HG03045 (cell line): ENCODE results near the gene NSMCE3.
A peak's percentile ranks its signal among the peaks of the same experiment; 100 is the strongest.
"Not testable (repeated sequence)": the region's sequence is repeated elsewhere in the genome, so short reads cannot be mapped to it uniquely, and the experiment has no call there.

Experiments
- ATAC-seq: cut with Tn5 transposase; IDR thresholded peaks from one replicate; pipeline ENCODE4 v1.9.1; 2021; ENCODE audit warnings: mild to moderate bottlenecking, moderate library complexity; ENCODE audit not compliant: unreplicated experiment

Gene NSMCE3

DNA sequence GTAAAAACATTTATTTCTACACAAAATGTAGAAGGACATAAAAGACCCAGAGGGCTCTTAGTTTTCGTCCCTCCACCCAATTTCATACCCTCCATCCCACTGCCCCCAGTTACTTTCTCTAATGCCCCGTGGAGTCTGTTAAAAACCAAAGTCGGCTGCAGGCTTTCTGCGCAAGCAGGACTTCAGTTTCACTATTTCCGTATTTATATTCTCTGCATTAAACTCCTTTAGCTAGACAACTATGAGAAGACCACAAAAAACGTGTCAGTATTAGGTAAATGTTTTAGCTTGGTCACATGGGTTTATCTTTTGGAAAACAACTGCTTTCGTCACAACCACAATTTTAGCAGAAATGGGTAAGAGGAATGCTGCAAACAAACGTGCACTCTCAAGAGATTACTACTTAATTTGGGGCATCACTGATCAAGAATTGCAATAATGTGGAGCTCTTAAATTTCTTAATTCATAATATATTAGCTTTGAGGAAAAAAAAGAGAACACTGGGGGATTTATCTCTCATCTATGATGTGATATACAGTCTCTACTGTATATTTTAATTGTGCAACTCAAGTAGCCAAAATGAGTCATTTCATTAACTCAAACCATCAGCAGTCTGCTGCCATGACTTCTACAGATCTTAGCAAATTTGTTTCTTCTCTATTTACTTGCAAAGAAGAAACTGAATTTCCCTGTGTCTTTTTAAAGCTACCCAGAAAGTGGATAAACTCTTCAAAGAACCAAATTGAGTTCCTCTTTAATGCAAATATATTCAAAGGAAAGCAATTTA, 740 bp upstream of the NSMCE3 start:
- ATAC-seq: peak; percentile 24

DNA sequence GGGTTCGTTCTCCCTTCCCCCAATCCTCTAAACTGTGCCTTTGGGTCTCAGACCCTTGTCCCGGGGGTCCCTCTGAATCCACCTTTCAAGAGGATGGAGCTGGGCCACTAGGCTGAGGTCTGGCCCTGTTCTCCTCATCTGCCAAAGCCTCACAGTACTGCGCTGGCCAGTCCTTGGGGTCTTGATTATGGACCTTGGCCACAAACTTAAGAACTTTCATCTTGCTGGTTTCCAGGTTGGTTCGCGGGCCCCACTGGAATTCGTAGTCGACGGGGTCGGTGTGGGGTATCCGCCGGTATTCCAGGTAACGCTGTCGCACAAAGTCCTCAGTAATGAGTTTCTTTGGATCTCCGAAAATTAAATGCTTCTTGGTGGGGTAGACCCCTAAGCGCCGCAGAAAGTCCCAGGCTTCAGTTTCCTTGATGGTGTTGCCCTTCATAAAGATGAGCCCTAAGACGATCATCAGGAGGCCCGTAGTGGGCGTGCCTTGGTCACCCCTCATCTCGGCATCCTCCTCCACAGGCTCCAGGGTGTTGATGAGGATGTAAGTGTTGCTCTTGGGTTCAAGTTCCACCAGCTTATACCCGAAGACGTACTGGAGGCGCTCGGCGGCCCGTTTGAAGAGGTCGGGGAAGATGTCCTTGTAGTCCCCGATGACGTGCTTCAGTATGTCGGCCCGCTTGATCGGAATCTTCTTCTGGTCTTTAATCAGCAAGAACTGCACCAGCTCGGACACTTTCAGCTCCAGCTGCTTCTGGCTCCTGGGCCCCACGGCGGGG, 727 bp downstream of the NSMCE3 start:
- ATAC-seq: peak; percentile 31

DNA sequence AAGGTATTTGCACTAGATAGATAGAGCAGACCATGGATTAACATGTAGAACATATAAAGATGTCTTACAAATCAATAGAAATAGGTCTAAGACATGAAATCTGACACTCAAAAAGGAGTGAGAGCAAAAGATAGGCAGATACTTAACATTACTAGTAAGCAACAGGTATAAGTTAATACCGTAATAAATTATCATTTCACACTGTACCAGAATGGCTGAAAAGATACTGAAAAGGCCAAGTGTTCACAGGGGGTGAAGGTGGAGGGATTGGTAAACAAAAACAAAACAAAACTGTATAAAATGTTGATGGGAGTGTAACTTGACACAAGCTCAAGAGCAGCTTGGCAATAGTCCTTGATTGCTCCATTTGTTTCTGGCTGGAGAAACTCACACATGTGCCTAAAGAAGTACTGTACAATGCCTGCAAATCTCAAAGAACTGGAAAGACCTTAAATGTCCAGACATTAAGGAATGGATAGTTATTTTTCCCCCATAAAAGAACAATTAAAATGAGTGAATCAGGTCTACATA, 3.5 kb downstream of the NSMCE3 start:
- ATAC-seq: no peak

DNA sequence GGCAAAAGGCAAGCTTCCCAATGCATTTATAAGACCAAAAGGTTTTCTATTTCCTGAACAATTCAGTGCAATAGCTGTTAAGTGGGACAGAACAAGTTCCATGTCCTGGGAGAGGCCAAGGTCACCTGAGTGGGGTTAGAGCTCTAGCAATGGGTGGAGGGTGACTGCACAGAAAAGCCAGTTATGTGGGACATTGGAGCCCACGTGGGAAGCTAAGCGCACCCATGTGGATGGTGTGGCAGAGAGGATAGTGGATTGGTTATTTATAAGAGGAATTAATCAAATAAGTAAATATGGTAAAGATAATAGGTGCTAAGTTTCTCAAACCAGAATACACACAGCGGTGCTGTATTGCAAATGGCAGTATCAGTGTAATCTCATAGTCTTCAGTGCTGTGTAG, 6.3 kb downstream of the NSMCE3 start:
- ATAC-seq: no peak

DNA sequence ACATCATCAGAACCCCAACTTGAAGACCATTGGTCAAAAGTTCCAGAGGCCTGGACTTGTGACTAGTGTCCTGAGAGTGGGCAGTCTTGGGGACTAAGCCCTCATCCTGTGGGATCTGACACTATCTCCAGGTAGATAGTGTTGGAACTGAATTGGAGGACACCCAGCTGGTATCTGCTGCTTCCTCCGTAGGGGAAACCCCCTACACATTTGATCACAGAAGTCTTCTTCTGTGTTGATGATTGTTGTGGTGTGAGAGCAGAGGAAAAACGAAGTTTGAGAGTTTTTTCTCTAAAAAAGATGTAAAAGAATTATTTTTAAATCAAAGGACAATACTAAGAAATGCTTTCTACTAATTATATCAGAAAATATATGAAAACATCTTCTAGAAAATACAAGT, 6.9 kb downstream of the NSMCE3 start:
- ATAC-seq: no peak

DNA sequence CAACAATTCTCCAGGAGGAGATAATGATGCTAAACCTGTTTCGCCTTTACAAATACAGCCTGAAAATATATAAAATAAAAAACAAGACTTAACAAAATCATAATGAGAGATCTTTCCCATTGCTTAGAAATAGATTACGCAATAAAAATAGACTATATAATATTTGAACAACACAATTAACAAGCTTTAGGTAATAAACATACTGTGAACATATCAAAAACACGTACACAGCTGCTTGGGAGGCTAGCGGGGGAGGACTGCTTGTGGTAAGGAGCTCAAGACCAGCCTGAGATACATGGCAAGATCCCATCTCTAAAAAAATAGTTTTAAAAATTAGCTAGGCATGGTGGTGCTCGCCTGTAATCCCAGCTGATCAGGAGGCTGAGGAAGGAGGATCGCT, 8.7 kb downstream of the NSMCE3 start:
- no peak for ATAC-seq

DNA sequence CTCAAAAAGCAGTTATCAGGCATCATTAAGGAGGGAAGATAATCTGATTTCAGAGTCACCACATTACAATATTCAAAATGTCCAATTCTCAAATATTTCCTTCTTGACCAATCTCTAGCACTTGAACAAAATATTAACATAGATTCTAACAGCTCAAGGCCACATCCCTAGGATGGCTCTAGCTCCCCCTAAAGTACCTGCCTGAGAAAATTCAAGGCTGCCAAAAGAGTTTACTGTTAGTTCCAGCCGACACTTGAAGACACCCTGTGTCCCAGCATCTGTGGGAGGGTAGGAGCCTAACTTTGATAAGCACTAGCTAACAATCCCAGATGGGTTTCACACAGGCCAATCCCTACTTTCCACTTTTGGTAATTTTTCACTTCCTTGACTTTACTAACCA, 10.4 kb downstream of the NSMCE3 start:
- ATAC-seq: no peak

DNA sequence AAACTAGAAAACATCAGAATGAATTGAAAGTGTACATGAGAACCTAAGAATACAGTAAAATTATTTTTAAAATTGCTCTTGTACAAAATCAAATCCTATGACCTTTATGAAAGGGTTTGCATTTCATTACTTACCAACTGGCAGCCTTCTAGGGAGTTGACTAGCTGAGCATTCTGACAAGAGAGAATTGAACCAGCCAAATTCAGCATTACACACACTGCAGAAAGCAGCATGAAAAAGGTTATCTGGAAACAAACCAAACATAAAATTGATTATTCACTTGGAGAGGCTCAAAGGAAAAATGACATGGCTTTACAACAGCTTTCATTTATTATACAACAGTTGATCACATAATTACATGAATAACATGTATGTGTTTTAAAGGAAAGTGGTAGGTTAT, 17.4 kb downstream of the NSMCE3 start:
- no peak for ATAC-seq

DNA sequence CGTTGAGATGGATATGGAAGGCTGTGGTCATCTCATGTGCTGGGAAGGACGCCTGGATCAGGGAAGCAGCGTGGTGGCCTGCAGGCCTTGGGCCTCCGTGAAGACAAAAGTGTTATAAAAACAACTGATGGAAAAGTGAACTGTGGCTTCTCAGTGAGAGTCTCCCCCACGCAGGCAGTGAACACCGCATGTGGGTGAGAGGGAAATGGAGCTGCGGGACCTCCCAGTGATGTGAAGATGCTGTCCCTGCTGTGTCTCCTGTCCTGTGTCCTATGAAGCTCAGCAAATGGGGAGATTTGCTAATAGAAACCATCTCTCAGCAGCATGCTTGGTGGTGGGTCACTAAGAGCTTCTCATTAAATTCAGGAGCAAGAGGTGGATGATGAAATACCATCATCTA, 25.1 kb downstream of the NSMCE3 start:
- ATAC-seq: no peak

DNA sequence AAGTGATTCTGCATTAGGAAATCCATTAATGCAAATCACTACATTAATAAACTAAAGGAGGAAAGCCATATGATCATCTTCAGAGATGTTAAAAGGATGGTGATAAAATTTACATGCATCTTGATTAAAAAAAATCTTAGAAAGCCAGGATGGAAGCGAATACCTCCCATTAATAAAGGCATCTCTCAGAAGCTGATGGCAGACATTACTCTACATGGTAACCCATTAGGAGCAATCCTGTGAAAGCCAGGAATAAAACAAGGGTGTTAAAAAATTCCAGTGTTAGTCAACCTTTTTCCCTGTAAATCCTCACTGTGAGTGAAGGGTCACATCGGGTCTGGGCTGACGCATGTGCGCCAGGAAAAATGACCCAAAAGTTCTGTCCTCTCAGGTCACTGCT, 25.5 kb downstream of the NSMCE3 start:
- ATAC-seq: no peak

DNA sequence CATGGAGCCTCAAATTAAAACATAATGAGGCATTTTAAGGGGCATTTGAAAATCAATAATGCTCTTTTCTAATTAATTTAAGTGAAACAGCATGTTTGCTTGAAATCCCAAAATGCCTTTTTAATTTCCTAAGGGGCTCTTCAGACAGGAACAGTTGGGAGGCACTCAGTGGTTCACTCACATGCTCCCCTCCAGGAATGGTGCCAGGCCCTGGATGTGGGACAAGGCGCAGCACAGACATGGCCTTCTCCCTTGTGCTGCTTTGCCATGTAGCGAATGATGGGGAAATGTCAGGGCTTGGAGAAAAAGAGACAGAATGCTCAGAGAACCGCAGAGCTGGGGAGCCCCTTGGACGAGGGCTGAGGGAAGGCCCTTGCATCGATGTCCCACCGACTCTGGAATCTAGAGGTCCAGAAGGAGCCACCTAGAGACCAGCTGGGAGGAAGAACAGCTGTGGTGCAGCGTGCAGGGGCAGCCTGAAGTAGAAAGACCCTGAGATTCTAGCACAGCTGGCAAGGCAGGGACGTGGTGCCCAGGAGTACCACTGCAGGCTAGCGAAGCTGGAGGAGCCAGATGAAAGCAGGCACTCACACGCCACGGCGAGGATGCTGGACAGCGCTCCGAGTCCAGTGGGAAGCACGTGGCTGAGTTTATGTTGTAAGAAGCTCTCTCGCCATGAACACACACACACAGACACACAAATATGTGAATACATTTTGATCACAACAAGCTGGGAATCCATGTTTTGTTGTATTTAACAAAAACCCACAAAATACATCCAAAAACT, 27.0 kb downstream of the NSMCE3 start:
- ATAC-seq: no peak

DNA sequence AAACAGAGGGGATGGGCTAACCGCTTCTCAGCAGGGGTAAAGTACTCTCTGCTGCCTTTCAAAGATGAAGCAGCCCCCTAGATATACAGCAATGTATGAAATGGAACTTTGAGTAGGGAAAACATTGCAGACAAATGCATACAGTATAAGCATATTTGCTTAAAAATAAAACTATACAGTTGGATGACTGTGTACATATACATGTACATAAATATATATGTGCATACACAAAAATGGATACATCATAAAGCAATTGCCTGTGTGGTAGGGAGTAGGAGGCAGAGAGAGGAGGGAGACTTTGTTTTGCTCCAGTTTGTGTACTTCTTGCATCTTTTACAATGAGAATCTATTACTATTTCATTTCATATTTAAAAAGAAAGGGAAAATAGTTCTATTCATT, 28.4 kb downstream of the NSMCE3 start:
- ATAC-seq: no peak

DNA sequence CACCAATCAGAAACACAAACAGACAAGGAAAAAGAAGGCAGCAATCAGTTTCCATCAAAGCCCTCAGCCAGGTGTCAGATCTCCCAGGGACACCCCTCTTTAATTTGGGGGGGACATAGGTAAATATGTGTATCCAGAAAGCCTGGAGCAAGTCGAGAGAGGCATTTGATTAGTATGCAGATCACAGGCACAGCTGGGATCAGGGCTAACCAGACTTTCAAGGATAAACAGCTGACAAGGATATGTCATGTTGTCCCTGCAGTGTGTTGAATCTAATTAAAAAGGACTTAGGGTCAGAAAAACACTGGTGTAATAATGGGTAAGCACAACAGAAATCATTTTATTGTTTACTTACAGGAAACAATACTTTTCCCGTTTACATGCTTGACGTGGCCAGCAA, 30.2 kb downstream of the NSMCE3 start:
- ATAC-seq: no peak

DNA sequence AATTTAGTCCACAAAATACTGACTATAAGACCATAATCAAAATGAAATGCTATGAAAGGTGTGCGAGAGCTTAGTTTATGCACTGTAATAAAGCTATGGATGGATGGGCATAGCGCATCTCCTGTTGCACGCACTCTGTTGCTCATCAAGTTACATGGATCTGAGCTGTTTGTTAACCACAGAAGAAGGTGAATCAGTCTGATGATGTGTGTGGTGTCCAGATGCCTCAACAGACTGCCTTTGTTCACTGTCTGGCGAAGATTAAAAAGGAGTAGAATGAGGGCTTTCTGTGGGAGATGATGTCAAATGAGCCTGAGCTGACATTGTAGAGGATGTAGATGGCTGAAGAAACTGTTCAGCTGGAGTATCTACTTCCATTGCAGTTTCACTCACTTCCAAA, 36.1 kb downstream of the NSMCE3 start:
- no peak for ATAC-seq

DNA sequence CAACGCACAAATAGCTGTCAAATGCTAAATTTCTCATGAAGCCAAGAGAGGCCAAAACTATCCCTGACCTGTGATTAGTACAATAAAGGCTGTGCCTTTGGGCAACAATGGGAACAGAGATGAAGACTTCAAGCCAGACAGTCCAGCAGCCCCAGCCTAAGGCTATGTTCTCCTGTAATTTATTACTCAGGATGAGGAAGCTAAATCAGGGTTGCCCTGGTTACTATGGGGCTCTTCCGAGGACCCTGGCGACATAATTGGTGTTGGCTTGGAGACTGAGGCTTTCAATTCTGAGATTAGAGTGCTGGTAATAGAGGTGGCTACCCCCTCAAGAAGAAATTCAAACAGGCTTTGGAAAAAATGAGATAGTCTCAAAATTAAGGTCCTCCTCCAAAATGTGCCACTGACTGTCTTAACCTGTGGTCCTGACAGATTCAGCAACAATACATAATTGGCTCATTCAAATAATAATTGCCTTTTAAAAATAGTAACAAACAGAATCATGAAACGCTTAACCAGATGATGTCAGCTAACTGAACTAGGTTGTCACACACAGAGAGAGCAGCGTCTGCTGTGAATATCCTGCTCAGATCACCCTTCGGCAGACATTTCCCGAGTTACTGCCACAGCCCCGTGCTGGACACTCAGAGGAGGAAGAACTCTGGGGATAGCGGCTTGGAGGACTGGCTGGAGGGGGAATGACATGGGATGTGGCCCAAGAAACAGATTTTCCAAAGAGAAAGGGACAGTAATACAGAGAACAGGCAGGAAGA, 43.0 kb downstream of the NSMCE3 start:
- no peak for ATAC-seq

DNA sequence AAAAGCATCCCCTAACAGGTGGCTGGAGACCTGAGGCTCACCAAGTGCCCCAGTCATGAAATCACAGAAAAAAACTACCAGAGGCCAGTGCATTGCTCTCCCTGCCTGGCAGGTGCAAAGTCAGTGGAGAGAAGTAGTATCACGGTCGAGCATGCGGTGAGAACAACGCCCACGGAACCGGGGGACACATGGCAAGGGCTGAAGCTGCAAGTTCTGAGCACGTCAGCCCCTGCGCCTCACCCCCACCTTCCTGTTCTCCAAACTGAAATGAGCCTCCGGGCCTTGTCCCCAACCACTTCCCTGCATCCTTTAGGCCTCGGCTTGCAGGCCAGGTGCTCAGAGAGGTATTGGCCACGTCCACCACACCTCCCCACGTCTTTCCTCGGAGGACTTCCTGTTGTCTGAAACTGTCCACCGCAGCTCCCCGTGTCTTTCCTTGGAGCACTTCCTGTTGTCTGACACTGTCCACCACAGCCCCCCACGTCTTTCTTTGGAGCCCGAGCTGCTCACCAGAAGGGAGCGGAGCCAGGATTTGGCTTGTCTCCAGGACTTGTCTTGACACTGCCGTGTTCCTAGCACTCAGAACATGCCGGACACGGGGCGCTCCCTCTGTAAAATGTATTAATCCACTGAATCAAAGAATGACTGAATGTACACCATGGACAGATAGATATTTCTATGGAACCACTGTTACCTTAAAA, 43.9 kb downstream of the NSMCE3 start:
- no peak for ATAC-seq

DNA sequence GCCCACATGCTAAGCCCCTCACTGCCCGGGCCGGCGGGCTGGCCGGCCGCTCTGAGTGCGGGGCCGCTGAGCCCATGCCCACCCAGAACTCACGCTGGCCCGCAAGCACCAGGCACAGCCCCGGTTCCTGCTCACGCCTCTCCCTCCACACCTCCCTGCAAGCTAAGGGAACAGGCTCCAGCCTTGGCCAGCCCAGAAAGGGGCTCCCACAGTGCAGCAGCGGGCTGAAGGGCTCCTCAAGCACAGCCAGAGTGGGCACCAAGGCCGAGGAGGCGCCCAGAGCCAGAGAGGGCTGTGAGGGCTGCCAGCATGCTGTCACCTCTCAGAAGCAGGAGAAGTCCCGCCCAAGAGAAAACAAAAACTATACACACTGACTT, 44.6 kb downstream of the NSMCE3 start:
- not testable (repeated sequence) for ATAC-seq

DNA sequence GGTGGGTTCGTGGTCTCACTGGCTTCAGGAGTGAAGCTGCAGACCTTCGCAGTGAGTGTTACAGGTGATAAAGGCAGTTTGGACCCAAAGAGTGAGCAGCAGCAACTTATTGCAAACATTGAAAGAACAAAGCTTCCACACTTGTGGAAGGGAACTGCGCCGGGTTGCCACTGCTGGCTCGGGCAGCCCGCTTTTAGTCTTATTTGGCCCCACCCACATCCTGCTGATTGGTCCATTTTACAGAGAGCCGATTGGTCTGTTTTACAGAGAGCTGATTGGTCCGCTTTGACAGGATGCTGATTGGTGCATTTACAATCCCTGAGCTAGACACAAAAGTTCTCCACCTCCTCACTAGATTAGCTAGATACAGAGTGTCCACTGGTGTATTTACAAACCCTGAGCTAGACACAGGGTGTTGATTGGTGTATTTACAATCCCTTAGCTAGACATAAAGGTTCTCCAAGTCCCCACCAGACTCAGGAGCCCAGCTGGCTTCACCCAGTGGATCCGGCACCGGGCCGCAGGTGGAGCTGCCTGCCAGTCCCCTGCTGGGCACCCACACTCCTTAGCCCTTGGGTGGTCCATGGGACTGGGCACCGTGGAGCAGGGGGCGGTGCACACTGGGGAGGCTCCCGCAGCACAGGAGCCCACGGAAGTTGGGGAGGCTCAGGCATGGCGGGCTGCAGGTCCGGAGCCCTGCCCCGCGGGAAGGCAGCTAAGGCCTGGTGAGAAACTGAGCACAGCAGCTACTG, 45.2 kb downstream of the NSMCE3 start:
- not testable (repeated sequence) for ATAC-seq

DNA sequence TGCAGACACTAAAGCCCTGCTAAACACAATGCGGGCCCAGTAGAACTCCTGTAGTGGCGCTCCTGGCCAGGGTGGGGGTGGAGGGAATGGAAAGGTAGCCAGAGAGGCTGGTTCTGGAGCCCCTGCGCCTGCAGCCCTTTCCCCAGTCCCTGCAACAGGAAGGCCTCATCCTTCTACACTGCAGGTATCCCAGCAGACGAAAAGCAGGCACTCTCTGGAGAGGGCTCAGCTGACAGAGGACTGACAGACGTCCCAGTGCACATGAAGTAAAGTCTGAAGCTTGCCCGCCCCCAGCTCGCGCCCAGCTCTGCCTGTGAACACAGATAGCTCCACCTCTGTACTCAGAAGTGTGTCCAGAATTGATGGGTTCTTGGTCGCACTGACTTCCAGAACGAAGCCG, 46.0 kb downstream of the NSMCE3 start:
- ATAC-seq: no peak
